ENCODE measurements around the gene TBC1D22A. TPM values are rescaled to one million over a fixed set of nuclear protein-coding genes. Genes with fewer than 3 reads are reported as not detected.
A peak's percentile ranks its signal among the peaks of the same experiment; 100 is the strongest.
"Not testable (repeated sequence)": the region's sequence is repeated elsewhere in the genome, so short reads cannot be mapped to it uniquely, and the experiment has no call there.

Gene TBC1D22A
- total and polyA plus RNA-seq, 2 donors from 2014 or later = 24.6 to 39.4 TPM

DNA sequence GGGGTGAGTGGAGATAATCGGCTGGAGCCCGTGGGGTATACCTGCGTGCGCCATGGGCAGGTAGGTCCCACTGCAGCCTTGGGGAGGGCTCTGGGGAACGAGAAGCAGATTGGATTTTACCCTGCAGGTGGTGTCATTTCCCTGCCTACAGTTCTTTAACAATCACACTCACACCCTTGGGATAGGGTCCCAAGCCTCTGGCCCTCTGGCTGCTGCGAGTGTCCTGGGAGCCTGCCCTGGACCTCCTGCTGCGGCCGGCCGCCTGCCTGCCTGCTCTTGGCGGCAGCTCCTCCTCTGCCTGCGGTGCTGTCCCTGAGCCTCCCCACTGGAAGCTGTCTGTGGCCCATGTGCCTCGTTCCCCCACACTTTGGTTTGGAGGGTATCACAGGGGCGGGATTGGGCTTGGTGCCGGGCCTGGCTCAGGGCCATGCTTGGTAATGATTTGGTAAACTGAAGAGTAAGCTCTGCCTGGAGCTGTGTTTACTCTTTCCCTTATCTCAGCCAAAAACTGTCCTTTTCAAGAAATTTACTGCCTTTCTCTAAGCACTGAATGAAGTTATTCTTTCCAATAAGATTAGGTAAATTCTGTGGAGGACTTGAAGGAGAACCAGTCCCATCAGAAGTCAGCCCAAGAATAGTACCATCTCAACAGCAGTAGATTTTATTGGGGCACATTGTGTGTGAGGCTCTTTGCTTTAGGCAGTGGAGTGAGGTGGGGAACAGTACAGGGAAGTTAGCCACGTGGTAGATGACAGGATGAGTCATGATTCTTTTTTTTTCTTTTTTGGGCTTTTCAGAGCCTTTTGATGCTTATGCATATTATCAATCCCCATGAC, 53.7 kb downstream of the TBC1D22A start:
- Histone ChIP-seq H3K9me3 (ENCODE audit: control insufficient read depth in 2 of 3, insufficient read depth in 1 of 3, low read length in 3 of 3) (no peaks in the 10 kb centered on the region), H3K36me3 (ENCODE audit: control insufficient read depth in 2 of 3, insufficient read depth in 3 of 3, low read length in 3 of 3) (peaks cover 0 to 2% (median 0%) of the 10 kb centered on the region in 3 donors), H3K4me1 (ENCODE audit: control insufficient read depth in 2 of 3, insufficient read depth in 2 of 3, low read depth in 1 of 3, low read length in 3 of 3) (peaks cover 0 to 21% (median 16%) of the 10 kb centered on the region in 3 donors), H3K9ac (ENCODE audit: low read length in 3 of 3) (peak overlapping the region in 1 of 3 donors; percentile 41), H3K27me3 (ENCODE audit: control insufficient read depth, insufficient read depth, low read length) (no peaks in the 10 kb centered on the region), H3K27ac (ENCODE audit: low read depth in 2 of 2, low read length in 2 of 2) (peak overlapping the region; percentile 56 to 88), H3K4me3 (ENCODE audit: low read length in 3 of 3) (peak overlapping the region in 1 of 3 donors; percentile 41)
- TF ChIP-seq, protein P1, sequence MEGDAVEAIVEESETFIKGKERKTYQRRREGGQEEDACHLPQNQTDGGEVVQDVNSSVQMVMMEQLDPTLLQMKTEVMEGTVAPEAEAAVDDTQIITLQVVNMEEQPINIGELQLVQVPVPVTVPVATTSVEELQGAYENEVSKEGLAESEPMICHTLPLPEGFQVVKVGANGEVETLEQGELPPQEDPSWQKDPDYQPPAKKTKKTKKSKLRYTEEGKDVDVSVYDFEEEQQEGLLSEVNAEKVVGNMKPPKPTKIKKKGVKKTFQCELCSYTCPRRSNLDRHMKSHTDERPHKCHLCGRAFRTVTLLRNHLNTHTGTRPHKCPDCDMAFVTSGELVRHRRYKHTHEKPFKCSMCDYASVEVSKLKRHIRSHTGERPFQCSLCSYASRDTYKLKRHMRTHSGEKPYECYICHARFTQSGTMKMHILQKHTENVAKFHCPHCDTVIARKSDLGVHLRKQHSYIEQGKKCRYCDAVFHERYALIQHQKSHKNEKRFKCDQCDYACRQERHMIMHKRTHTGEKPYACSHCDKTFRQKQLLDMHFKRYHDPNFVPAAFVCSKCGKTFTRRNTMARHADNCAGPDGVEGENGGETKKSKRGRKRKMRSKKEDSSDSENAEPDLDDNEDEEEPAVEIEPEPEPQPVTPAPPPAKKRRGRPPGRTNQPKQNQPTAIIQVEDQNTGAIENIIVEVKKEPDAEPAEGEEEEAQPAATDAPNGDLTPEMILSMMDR (IDR thresholded peaks at IDR 0.05; ENCODE audit: borderline replicate concordance, extremely low read depth, insufficient read depth) = no peak
- intact Hi-C loops (cut with DNase I) = no loop called here
- FAIRE-seq = no peak
- DNase-seq = peak in 1 of 5 donors; percentile 59

- FAIRE-seq; H3K9ac ChIP-seq (ENCODE audit: low read length in 3 of 3); H3K4me3 ChIP-seq (ENCODE audit: low read length in 3 of 3); H3K27ac ChIP-seq (ENCODE audit: low read depth in 2 of 2, low read length in 2 of 2); H3K27me3 ChIP-seq (ENCODE audit: control insufficient read depth, insufficient read depth, low read length); H3K9me3 ChIP-seq (ENCODE audit: control insufficient read depth in 2 of 3, insufficient read depth in 1 of 3, low read length in 3 of 3); H3K36me3 ChIP-seq (ENCODE audit: control insufficient read depth in 2 of 3, insufficient read depth in 3 of 3, low read length in 3 of 3); intact Hi-C loops (cut with DNase I): not testable (repeated sequence)
- peaks cover 0 to 16% (median 13%) of the 10 kb centered on the region in 3 donors for H3K4me1 ChIP-seq (ENCODE audit: control insufficient read depth in 2 of 3, insufficient read depth in 2 of 3, low read depth in 1 of 3, low read length in 3 of 3)
- peak in 1 of 5 donors; percentile 35 for DNase-seq
These were observed 54.9 kb downstream of the TBC1D22A start for GRCh38 chr22:46817390-46817789.

- no peak overlapping the region for H3K4me3 ChIP-seq (ENCODE audit: low read length in 3 of 3)
- H3K9ac ChIP-seq (ENCODE audit: low read length in 3 of 3) = no peak overlapping the region
- no peak overlapping the region for H3K27ac ChIP-seq (ENCODE audit: low read depth in 2 of 2, low read length in 2 of 2)
- intact Hi-C loops (cut with DNase I) = no loop called here
- peak in 1 of 5 donors; percentile 46 for DNase-seq
- no peak for FAIRE-seq
- no peaks in the 10 kb centered on the region for H3K27me3 ChIP-seq (ENCODE audit: control insufficient read depth, insufficient read depth, low read length)
- H3K4me1 ChIP-seq (ENCODE audit: control insufficient read depth in 2 of 3, insufficient read depth in 2 of 3, low read depth in 1 of 3, low read length in 3 of 3) = peaks cover 0 to 1% (median 0%) of the 10 kb centered on the region in 3 donors
- no peaks in the 10 kb centered on the region for H3K9me3 ChIP-seq (ENCODE audit: control insufficient read depth in 2 of 3, insufficient read depth in 1 of 3, low read length in 3 of 3)
- H3K36me3 ChIP-seq (ENCODE audit: control insufficient read depth in 2 of 3, insufficient read depth in 3 of 3, low read length in 3 of 3) = no peaks in the 10 kb centered on the region
- TF ChIP-seq, protein P1 (IDR thresholded peaks at IDR 0.05; ENCODE audit: borderline replicate concordance, extremely low read depth, insufficient read depth) = no peak
These were observed 60.8 kb downstream of the TBC1D22A start for GRCh38 chr22:46823248-46823647.

GRCh38 chr22:46823654-46824053, 61.2 kb downstream of the TBC1D22A start:
- Histone ChIP-seq H3K27ac (ENCODE audit: low read depth in 2 of 2, low read length in 2 of 2) (no peak overlapping the region), H3K4me1 (ENCODE audit: control insufficient read depth in 2 of 3, insufficient read depth in 2 of 3, low read depth in 1 of 3, low read length in 3 of 3) (peaks cover 0 to 5% (median under 1%) of the 10 kb centered on the region in 3 donors), H3K9ac (ENCODE audit: low read length in 3 of 3) (no peak overlapping the region), H3K4me3 (ENCODE audit: low read length in 3 of 3) (no peak overlapping the region), H3K36me3 (ENCODE audit: control insufficient read depth in 2 of 3, insufficient read depth in 3 of 3, low read length in 3 of 3) (peaks cover 0 to 2% (median 0%) of the 10 kb centered on the region in 3 donors), H3K27me3 (ENCODE audit: control insufficient read depth, insufficient read depth, low read length) (no peaks in the 10 kb centered on the region), H3K9me3 (ENCODE audit: control insufficient read depth in 2 of 3, insufficient read depth in 1 of 3, low read length in 3 of 3) (no peaks in the 10 kb centered on the region)
- peak in 1 of 5 donors; percentile 63 for DNase-seq
- intact Hi-C loops (cut with DNase I) = no loop called here
- TF ChIP-seq, protein P1 (IDR thresholded peaks at IDR 0.05; ENCODE audit: borderline replicate concordance, extremely low read depth, insufficient read depth) = no peak
- FAIRE-seq = no peak
